Measurements from ENCODE around the gene KRTAP5-10.
"Not testable (repeated sequence)": the region's sequence is repeated elsewhere in the genome, so short reads cannot be mapped to it uniquely, and the experiment has no call there.

DNA sequence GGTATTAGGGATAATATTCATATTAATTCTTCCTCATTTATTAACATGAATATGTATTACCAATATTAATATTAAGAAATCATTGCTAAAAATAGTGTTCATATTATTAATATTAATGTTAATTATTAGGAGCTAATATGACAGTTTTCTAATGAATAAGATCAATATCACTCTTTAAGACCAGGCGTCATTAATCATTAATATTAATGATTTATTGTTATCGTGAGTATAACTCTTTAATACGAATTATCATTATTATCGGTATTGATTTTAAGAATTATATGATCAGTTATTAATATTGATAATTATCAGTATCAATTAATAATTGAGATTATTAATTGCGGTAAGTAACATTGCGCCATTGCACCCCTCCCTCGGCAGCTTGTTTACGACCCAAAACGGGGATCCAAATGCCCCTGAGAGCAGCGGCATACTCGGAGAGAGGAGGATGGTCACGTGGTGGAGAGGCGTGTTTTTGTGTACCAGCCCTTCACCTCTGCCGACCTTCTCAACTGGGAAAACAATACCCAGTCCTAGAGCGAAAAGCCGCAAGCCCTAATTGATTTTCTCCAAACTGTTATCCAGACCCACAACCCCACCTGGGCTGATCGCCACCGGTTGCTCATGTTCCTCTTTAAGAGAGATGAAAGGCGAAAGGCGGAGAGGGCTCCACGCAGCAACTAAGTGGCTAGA lies 46.0 kb downstream of the KRTAP5-10 start:
- TF ChIP-seq, protein P1, sequence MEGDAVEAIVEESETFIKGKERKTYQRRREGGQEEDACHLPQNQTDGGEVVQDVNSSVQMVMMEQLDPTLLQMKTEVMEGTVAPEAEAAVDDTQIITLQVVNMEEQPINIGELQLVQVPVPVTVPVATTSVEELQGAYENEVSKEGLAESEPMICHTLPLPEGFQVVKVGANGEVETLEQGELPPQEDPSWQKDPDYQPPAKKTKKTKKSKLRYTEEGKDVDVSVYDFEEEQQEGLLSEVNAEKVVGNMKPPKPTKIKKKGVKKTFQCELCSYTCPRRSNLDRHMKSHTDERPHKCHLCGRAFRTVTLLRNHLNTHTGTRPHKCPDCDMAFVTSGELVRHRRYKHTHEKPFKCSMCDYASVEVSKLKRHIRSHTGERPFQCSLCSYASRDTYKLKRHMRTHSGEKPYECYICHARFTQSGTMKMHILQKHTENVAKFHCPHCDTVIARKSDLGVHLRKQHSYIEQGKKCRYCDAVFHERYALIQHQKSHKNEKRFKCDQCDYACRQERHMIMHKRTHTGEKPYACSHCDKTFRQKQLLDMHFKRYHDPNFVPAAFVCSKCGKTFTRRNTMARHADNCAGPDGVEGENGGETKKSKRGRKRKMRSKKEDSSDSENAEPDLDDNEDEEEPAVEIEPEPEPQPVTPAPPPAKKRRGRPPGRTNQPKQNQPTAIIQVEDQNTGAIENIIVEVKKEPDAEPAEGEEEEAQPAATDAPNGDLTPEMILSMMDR (IDR thresholded peaks at IDR 0.05; ENCODE audit: low read length), result not testable (repeated sequence)
- not testable (repeated sequence) for TF ChIP-seq EZH2 (optimal IDR thresholded peaks at IDR 0.05; ENCODE audit: low read depth, low read length)

Data from MM.1S (cell line).